Measurements from ENCODE around the gene F8. TPM values are rescaled to one million over a fixed set of nuclear protein-coding genes. Genes with fewer than 3 reads are reported as not detected.

Gene F8
- total RNA-seq, 1 experiment from 2014 or later: 15.2 TPM

DNA sequence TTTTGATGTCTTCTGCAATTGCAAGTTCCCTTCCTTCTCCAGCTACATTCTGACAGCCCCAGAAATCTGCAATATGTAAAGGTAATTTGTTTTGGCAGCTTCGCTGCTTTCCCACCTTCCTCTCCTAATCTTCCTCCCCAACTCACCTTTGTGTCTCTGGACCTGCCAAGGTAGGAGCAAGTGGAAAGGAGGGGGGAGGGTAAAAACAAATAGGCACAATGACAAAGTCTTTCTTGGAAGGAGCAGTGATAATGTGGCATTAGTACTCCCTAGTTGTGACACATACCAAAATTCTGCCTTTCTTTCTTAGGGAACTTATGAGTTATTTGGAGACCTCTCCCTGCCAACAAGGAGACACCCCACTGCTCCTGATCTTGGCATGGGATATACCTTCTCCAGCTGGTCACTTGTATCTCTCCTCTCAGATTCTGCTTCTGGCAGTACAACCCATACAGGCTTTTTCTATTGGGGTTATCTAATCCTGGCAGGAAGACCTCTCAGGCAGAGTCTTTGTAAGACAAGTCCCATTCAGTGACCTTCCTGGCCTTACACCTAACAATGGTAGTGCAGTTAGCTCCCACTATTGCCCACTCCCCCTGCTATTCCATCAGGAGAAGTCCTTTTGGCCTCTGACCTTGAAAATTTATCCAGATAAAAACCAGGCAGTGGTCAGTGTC, 24.2 kb downstream of the F8 start:
- H3K4me3 ChIP-seq: no peak overlapping the region
- no peak for TF ChIP-seq EZH2 (IDR thresholded peaks at IDR 0.05; ENCODE audit: low read depth)
- TF ChIP-seq, protein P1, sequence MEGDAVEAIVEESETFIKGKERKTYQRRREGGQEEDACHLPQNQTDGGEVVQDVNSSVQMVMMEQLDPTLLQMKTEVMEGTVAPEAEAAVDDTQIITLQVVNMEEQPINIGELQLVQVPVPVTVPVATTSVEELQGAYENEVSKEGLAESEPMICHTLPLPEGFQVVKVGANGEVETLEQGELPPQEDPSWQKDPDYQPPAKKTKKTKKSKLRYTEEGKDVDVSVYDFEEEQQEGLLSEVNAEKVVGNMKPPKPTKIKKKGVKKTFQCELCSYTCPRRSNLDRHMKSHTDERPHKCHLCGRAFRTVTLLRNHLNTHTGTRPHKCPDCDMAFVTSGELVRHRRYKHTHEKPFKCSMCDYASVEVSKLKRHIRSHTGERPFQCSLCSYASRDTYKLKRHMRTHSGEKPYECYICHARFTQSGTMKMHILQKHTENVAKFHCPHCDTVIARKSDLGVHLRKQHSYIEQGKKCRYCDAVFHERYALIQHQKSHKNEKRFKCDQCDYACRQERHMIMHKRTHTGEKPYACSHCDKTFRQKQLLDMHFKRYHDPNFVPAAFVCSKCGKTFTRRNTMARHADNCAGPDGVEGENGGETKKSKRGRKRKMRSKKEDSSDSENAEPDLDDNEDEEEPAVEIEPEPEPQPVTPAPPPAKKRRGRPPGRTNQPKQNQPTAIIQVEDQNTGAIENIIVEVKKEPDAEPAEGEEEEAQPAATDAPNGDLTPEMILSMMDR (conservative IDR thresholded peaks at IDR 0.05): no peak
- H2AFZ ChIP-seq: no peak overlapping the region
- no peaks in the 10 kb centered on the region for H3K79me2 ChIP-seq (ENCODE audit: low read depth)
- no peak overlapping the region for H3K4me2 ChIP-seq
- no peaks in the 10 kb centered on the region for H3K9me3 ChIP-seq (ENCODE audit: insufficient read depth, low read depth)
- H3K4me1 ChIP-seq (replicated peaks; ENCODE audit: insufficient read depth): no peaks in the 10 kb centered on the region
- CTCF ChIA-PET: no interaction called here
- no peaks in the 10 kb centered on the region for H3F3A ChIP-seq (ENCODE audit: insufficient read depth, low read depth)
- POLR2A ChIA-PET (ENCODE audit: unreplicated experiment): no interaction called here
- H3K9me2 ChIP-seq (ENCODE audit: insufficient read depth): no peaks in the 10 kb centered on the region
- no peak for DNase-seq
- BruUV-seq (replicated peaks): no TSS peak
- no peaks in the 10 kb centered on the region for H3K27me3 ChIP-seq (ENCODE audit: insufficient read depth, low read depth)
- no peak overlapping the region for H3K27ac ChIP-seq
- intact Hi-C loops (cut with micrococcal nuclease; ENCODE audit: unreplicated experiment): no loop called here
- no peaks in the 10 kb centered on the region for H3K36me3 ChIP-seq (ENCODE audit: low read depth)
- no peaks in the 10 kb centered on the region for H4K20me1 ChIP-seq (ENCODE audit: insufficient read depth)

DNA sequence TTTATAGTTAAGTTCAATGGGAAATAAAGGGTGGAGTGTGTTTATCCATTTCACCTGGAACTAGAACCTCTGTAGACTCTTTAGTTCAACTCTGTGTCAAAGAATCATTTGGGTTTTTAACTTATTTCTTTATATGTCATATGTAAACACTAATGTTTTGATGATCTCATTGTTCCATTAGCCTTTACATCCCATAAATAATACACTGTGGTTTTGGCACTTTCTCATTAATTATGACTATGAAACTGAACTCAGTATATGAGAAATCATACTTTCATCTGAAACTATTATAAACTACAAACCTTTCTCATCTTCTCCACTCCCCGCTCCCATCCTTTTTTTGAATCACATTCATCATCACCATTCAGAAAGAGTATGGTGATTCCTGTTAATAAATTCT, 31.0 kb downstream of the F8 start:
- H3K9me2 ChIP-seq (ENCODE audit: insufficient read depth): no peaks in the 10 kb centered on the region
- H3K36me3 ChIP-seq (ENCODE audit: low read depth): no peaks in the 10 kb centered on the region
- H4K20me1 ChIP-seq (ENCODE audit: insufficient read depth): no peaks in the 10 kb centered on the region
- BruUV-seq (replicated peaks): no TSS peak
- ChIA-PET CTCF (no interaction called here), POLR2A (ENCODE audit: unreplicated experiment) (no interaction called here)
- intact Hi-C loops (cut with micrococcal nuclease; ENCODE audit: unreplicated experiment): no loop called here
- H3K4me3 ChIP-seq: no peak overlapping the region
- H3K27ac ChIP-seq: no peak overlapping the region
- no peaks in the 10 kb centered on the region for H3K4me1 ChIP-seq (replicated peaks; ENCODE audit: insufficient read depth)
- no peak overlapping the region for H3K4me2 ChIP-seq
- DNase-seq: no peak
- no peak for TF ChIP-seq EZH2 (IDR thresholded peaks at IDR 0.05; ENCODE audit: low read depth)
- TF ChIP-seq, protein P1 (conservative IDR thresholded peaks at IDR 0.05): no peak
- H3K9me3 ChIP-seq (ENCODE audit: insufficient read depth, low read depth): no peaks in the 10 kb centered on the region
- H3F3A ChIP-seq (ENCODE audit: insufficient read depth, low read depth): no peaks in the 10 kb centered on the region
- no peaks in the 10 kb centered on the region for H3K79me2 ChIP-seq (ENCODE audit: low read depth)
- no peak overlapping the region for H2AFZ ChIP-seq
- no peaks in the 10 kb centered on the region for H3K27me3 ChIP-seq (ENCODE audit: insufficient read depth, low read depth)

DNA sequence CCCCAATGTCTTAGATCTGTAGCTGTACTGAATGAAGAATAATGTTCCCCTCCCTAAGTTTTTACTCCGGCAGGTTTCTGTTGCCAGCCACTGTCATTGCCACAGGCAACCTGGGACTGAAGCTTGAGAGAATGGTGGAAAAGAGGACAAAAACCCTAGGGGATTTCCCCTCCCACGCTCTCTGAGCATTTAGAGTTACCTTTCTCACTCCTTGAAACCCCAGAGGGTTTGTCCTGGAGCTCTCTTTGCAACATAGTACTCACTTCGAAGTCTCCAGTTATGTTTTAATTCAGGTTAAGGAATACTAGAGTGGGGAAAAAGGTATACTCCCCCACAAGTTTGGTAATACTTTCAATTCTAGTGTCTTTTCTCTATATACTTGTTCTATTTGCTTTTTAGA, 31.5 kb downstream of the F8 start:
- no peak overlapping the region for H2AFZ ChIP-seq
- BruUV-seq (replicated peaks): no TSS peak

More for the DNA sequence above, 31.5 kb downstream of the F8 start:
- intact Hi-C loops (cut with micrococcal nuclease; ENCODE audit: unreplicated experiment): no loop called here
- DNase-seq: no peak
- Histone ChIP-seq H3K27me3 (ENCODE audit: insufficient read depth, low read depth) (no peaks in the 10 kb centered on the region), H3K4me3 (no peak overlapping the region), H3K9me3 (ENCODE audit: insufficient read depth, low read depth) (no peaks in the 10 kb centered on the region), H3K9me2 (ENCODE audit: insufficient read depth) (no peaks in the 10 kb centered on the region), H3K4me2 (no peak overlapping the region), H3K36me3 (ENCODE audit: low read depth) (no peaks in the 10 kb centered on the region), H4K20me1 (ENCODE audit: insufficient read depth) (no peaks in the 10 kb centered on the region), H3K79me2 (ENCODE audit: low read depth) (no peaks in the 10 kb centered on the region), H3K27ac (no peak overlapping the region), H3F3A (ENCODE audit: insufficient read depth, low read depth) (no peaks in the 10 kb centered on the region), H3K4me1 (replicated peaks; ENCODE audit: insufficient read depth) (no peaks in the 10 kb centered on the region)
- CTCF ChIA-PET: no interaction called here
- TF ChIP-seq, protein P1 (conservative IDR thresholded peaks at IDR 0.05): no peak
- TF ChIP-seq EZH2 (IDR thresholded peaks at IDR 0.05; ENCODE audit: low read depth): no peak
- POLR2A ChIA-PET (ENCODE audit: unreplicated experiment): no interaction called here
